Loucy (cell line): Measurements from ENCODE around the gene HOXA1.

Experiments
- EZH2phosphoT487 ChIP-seq: fragments of 200-600 bp; IDR thresholded peaks from 2 replicates; pipeline ENCODE4 v1.6.1; 2018; ENCODE audit warnings: antibody characterized with exemption, mild to moderate bottlenecking, moderate library complexity, borderline replicate concordance
- TF ChIP-seq, protein P1 (sequence below): fragments of 200-600 bp; sonication (generic); conservative IDR thresholded peaks from 2 replicates; pipeline ENCODE4 v1.5.1; 2014; ENCODE audit warnings: mild to moderate bottlenecking, antibody characterized with exemption, low read length

GRCh38 chr7:27113991-27114769, 18.4 kb upstream of the HOXA1 start:
- TF ChIP-seq, protein P1, sequence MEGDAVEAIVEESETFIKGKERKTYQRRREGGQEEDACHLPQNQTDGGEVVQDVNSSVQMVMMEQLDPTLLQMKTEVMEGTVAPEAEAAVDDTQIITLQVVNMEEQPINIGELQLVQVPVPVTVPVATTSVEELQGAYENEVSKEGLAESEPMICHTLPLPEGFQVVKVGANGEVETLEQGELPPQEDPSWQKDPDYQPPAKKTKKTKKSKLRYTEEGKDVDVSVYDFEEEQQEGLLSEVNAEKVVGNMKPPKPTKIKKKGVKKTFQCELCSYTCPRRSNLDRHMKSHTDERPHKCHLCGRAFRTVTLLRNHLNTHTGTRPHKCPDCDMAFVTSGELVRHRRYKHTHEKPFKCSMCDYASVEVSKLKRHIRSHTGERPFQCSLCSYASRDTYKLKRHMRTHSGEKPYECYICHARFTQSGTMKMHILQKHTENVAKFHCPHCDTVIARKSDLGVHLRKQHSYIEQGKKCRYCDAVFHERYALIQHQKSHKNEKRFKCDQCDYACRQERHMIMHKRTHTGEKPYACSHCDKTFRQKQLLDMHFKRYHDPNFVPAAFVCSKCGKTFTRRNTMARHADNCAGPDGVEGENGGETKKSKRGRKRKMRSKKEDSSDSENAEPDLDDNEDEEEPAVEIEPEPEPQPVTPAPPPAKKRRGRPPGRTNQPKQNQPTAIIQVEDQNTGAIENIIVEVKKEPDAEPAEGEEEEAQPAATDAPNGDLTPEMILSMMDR = no peak
- no peak for TF ChIP-seq EZH2phosphoT487
